Choroid plexus epithelial cell (primary cell): ENCODE results near the gene SLC16A13.

ENCODE experiments used
- DNase-seq: peaks from one replicate; pipeline ENCODE4 v3.0.0-alpha.2; 2010; ENCODE audit warnings: low read depth
- H3K4me3 ChIP-seq: 2 replicates; pipeline ENCODE4 v1.5.1; 2011; ENCODE audit warnings: low read depth, mild to moderate bottlenecking, control low read depth, low read length, moderate library complexity
- CTCF ChIP-seq: conservative IDR thresholded peaks from 2 replicates; pipeline ENCODE4 v1.5.1; 2011; ENCODE audit warnings: low read depth, mild to moderate bottlenecking, control low read depth, inconsistent platforms, low read length, moderate library complexity

SLC16A13 gene

DNA sequence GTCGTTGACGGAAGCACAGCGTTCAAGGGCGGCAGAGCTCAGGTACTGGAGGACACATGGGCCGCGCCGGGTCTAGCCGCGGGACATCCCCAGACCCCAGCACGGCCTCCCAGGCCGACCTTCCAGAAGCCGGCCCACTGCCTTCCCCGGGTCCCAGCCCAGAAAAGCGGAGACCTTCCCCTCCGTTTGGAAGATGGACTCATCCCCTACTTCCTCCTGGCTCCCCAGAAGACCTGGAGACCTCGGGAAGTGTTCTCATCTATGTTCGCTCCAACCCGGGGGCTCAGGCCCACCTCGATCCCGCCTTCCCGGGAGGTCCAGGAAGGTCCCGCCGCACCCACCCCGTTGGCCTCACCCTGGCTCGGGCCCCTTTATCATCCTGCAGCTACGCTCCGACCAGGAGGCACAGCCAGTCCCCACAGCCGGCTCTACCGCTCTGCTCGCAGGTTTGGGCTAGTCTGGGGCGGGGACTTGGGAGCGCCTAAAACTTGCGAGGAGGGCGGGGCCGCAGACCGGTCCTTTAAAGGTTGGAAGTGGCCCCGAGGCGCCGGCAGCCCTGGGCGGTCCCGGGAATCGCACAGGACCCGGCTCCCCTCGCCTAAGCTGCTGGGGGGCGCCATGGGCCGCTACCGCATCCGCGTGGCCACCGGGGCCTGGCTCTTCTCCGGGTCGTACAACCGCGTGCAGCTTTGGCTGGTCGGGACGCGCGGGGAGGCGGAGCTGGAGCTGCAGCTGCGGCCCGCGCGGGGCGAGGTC, 40.1 kb upstream of the SLC16A13 start, which contains the start of gene ALOX12:
ALOX12 (plus strand) TSS at position 550 of the 756 bp plus-strand sequence; CDS start at position 619, 69 bp downstream.
- peak within 1 kb of the TSS; percentile 36 for H3K4me3 ChIP-seq
- no peak for DNase-seq
- no peak for TF ChIP-seq CTCF

DNA sequence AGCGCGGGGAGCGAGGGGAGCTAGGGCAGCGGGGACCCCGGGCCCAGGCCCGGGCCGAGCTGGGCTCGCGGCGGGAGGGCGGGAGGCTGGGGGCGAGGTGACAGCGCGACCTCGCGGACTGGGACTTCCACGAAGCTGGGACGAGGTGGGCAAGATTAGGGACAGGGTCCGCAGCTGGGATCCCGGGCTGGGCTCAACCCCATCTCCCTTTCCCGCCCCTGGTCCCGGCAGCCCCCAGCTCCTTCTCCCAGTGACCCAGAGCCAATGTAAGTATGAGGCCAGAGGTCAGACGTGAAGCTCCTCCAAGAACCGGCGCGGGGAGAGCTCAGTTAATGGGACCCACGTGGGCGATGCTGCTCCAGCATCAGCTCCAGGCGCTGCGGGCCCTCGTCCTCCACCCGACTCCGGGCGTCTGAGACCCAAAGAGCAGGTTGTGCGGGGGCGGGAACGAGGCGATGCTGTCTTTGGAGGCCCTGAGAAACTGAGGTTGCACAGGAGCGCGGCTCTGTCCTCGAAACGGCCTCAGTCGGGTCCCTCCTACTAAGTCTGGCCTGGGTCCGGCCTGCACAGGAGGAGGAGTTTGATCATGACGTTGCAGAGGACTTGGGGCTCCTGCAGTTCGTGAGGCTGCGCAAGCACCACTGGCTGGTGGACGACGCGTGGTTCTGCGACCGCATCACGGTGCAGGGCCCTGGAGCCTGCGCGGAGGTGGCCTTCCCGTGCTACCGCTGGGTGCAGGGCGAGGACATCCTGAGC, 39.4 kb upstream of the SLC16A13 start:
- peak overlapping the region; percentile 36 for H3K4me3 ChIP-seq
- no peak for TF ChIP-seq CTCF
- DNase-seq: no peak

- TF ChIP-seq CTCF: no peak
- DNase-seq: no peak
- H3K4me3 ChIP-seq: no peak overlapping the region
Observed at GRCh38 chr17:6997171-6997570, 38.6 kb upstream of the SLC16A13 start.

DNA sequence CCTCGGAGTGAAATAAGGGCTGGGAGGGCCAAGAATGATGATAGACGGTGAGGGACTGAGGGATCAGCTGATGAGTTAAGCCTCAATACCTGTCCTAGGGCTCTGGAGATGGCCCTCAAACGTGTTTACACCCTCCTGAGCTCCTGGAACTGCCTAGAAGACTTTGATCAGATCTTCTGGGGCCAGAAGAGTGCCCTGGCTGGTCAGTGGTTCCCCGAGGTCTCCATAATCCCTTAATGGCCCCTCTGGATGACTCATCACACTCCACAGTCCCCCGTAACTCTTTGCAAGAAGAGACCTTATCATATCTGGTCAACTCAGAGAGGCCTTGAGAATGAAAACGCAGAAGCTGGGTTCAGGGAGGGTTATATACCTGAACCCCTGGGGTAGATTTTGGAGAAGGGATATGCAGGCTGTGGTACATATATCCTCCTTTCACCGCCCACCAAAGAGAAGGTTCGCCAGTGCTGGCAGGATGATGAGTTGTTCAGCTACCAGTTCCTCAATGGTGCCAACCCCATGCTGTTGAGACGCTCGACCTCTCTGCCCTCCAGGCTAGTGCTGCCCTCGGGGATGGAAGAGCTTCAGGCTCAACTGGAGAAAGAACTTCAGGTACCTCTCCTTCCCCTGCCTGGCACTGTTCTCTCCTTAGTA, 36.8 kb upstream of the SLC16A13 start:
- no peak overlapping the region for H3K4me3 ChIP-seq
- DNase-seq: no peak
- TF ChIP-seq CTCF: no peak

DNA sequence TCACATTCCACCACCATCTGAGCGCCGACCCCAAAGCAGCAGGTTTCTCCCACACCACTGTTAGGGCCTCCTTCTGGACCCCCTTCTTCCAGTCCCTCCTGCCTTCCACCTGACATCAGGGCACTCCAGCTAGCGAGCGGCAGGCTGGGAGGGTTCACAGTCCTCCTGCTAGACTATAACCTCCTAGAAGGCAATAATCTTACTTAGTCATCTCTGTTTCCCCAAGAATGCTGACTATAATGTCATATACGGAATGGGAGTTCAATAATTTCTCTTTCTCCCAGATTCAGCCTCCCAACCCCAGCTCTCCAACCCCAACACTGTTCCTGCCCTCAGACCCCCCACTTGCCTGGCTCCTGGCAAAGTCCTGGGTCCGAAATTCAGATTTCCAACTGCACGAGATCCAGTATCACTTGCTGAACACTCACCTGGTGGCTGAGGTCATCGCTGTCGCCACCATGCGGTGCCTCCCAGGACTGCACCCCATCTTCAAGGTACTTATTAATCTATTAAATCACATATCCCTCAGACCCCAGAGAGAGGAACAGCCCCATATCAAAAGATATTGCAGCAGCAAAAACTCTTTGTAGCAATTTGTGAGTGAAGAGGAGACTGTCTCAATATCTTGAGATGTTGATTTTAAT, 34.4 kb upstream of the SLC16A13 start:
- DNase-seq: peak; percentile 58
- H3K4me3 ChIP-seq: no peak overlapping the region
- peak; percentile 81 for TF ChIP-seq CTCF

- no peak overlapping the region for H3K4me3 ChIP-seq
- DNase-seq: no peak
- no peak for TF ChIP-seq CTCF
Observed at GRCh38 chr17:7002288-7003047, 33.3 kb upstream of the SLC16A13 start.
